GM12878 (cell line): ENCODE data around the gene MYMX. TPM values are rescaled to one million over a fixed set of nuclear protein-coding genes. Genes with fewer than 3 reads are reported as not detected.

Experiments
- ATAC-seq: fragments of 200-7000 bp; cut with Tn5 transposase; 3 replicates; pipeline ENCODE4 v1.9.1; 2020; ENCODE audit warnings: mild to moderate bottlenecking, moderate library complexity
- BruUV-seq: library from RNA; stranded (reverse); fragments of 400-500 nt; replicated peaks from 2 replicates; lab custom pipeline; 2021; lab: Mats Ljungman, UMichigan
- CTCF ChIA-PET: fragments of 300-600 bp; sonication (Branson Sonifier 250); formaldehyde crosslinking; extraction: SDS; loops from one replicate; lab custom pipeline; 2021; ENCODE audit warnings: inconsistent platforms; lab: Yijun Ruan, JAX
- POLR2A ChIA-PET: fragments of 350-600 bp; formaldehyde crosslinking; extraction: SDS; loops from one replicate; lab custom pipeline; 2021; ENCODE audit warnings: inconsistent platforms; lab: Charles Lee
- RAD21 ChIA-PET: fragments of 300-600 bp; sonication (Branson Sonifier 250); formaldehyde crosslinking; loops from one replicate; lab custom pipeline; 2023; ENCODE audit warnings: antibody characterized with exemption; ENCODE audit not compliant: unreplicated experiment; lab: Charles Lee
- SMC1A ChIA-PET: fragments of 300-600 bp; sonication (Branson Sonifier 250); formaldehyde crosslinking; loops from one replicate; lab custom pipeline; 2023; ENCODE audit not compliant: unreplicated experiment, uncharacterized antibody; lab: Charles Lee
- DNase-seq: peaks from one replicate; pipeline ENCODE4 v3.0.0-alpha.2; 2011; ENCODE audit warnings: low read depth, low spot score
- FAIRE-seq: peaks from 3 replicates; lab custom pipeline; 2011; peaks lifted over from hg19 to GRCh38; lab: Jason Lieb, UNC
- H2AFZ ChIP-seq: 2 replicates; pipeline ENCODE4 v1.6.0; 2011; ENCODE audit warnings: low read depth, low read length, control low read depth; ENCODE audit not compliant: control insufficient read depth
- H3K27ac ChIP-seq: 2 replicates; pipeline ENCODE4 v1.5.1; 2011; ENCODE audit warnings: control low read depth; ENCODE audit not compliant: control insufficient read depth, insufficient read depth
- H3K27me3 ChIP-seq, 2 experiments: replicated peaks in 1 of 2; 2 replicates each; pipeline versions ENCODE4 v1.6.0 to v1.6.1; 2011; ENCODE audit warnings: low read length in 1 of 2; ENCODE audit not compliant: control insufficient read depth in 2 of 2, insufficient read depth in 2 of 2
- H3K36me3 ChIP-seq, 2 experiments: 2 replicates each; pipeline ENCODE4 v1.5.1; 2011; ENCODE audit warnings: low read length in 1 of 2; ENCODE audit not compliant: control insufficient read depth in 2 of 2, insufficient read depth in 2 of 2
- H3K4me1 ChIP-seq: 2 replicates; pipeline ENCODE4 v1.6.1; 2011; ENCODE audit warnings: mild to moderate bottlenecking, low read length, moderate library complexity, mixed read lengths; ENCODE audit not compliant: control insufficient read depth, insufficient read depth
- H3K4me2 ChIP-seq: 2 replicates; pipeline ENCODE4 v1.6.0; 2011; ENCODE audit warnings: control low read depth; ENCODE audit not compliant: control insufficient read depth, insufficient read depth
- H3K4me3 ChIP-seq: fragments of 200-600 bp; sonication (generic); 2 replicates; pipeline ENCODE4 v1.5.1; 2016
- H3K79me2 ChIP-seq: 2 replicates; pipeline ENCODE4 v1.6.0; 2011; ENCODE audit warnings: low read length; ENCODE audit not compliant: control insufficient read depth, insufficient read depth
- H3K9ac ChIP-seq: 2 replicates; pipeline ENCODE4 v1.8.0; 2011; ENCODE audit warnings: low read length, control low read depth, mixed read lengths; ENCODE audit not compliant: control insufficient read depth, insufficient read depth
- H3K9me3 ChIP-seq: replicated peaks from 3 replicates; pipeline ENCODE4 v1.5.1; 2011; ENCODE audit warnings: mild to moderate bottlenecking, low read length; ENCODE audit not compliant: control insufficient read depth, insufficient read depth
- H4K20me1 ChIP-seq: 2 replicates; pipeline ENCODE4 v1.6.0; 2011; ENCODE audit not compliant: control insufficient read depth, insufficient read depth
- ATF7 ChIP-seq: fragments of 450-650 bp; IDR thresholded peaks from 2 replicates; pipeline ENCODE4 v1.6.1; 2016; ENCODE audit warnings: low read depth, mild to moderate bottlenecking
- BCL3 ChIP-seq: IDR thresholded peaks from 2 replicates; pipeline ENCODE4 v1.6.1; 2011; ENCODE audit warnings: borderline replicate concordance, low read depth, mild to moderate bottlenecking, moderate library complexity, low read length; ENCODE audit not compliant: insufficient read depth, poor library complexity, severe bottlenecking
- CTCF ChIP-seq, 3 experiments: IDR thresholded peaks in 2 of 3; conservative IDR thresholded peaks in 1 of 3; 2 replicates each; pipeline ENCODE4 v1.5.1; 2011; ENCODE audit warnings: low read depth in 3 of 3, low read length in 3 of 3, mild to moderate bottlenecking in 3 of 3, control low read depth in 2 of 3, moderate library complexity in 2 of 3, inconsistent platforms in 1 of 3, mixed read lengths in 1 of 3; ENCODE audit not compliant: control insufficient read depth in 2 of 3, insufficient read depth in 1 of 3; ENCODE audit errors: extremely low read depth in 1 of 3
- IKZF2 ChIP-seq, 2 experiments: fragments of 450-650 bp; IDR thresholded peaks; 2 replicates each; pipeline ENCODE4 v1.6.1; 2017; ENCODE audit warnings: mild to moderate bottlenecking in 2 of 2, moderate library complexity in 2 of 2
- IRF3 ChIP-seq: fragments of 450-650 bp; IDR thresholded peaks from 2 replicates; pipeline ENCODE4 v1.6.1; 2014; ENCODE audit warnings: mild to moderate bottlenecking
- SP1 ChIP-seq: IDR thresholded peaks from one replicate; pipeline ENCODE4 v1.6.1; 2011; ENCODE audit warnings: low read depth, low read length
- SREBF2 ChIP-seq: IDR thresholded peaks from 2 replicates; pipeline ENCODE4 v1.6.1; 2012; ENCODE audit warnings: mild to moderate bottlenecking, low read length
- ZBED1 ChIP-seq: IDR thresholded peaks from 2 replicates; pipeline ENCODE4 v1.6.1; 2016; ENCODE audit warnings: borderline replicate concordance
- ZBTB11 ChIP-seq: fragments of 450-650 bp; formaldehyde crosslinking; IDR thresholded peaks from 2 replicates; pipeline ENCODE4 v1.5.0; 2022; ENCODE audit warnings: mild to moderate bottlenecking, missing genetic modification characterization
- whole genome bisulfite sequencing: methylation state at CpG from one replicate; pipeline ENCODE4 v1.1.6; 2016; ENCODE audit warnings: low lambda C conversion rate; ENCODE audit not compliant: insufficient replicate concordance, insufficient coverage; ENCODE audit errors: missing lambda C conversion rate; 5-methylcytosine and 5-hydroxymethylcytosine counted together
- in situ Hi-C: fragments of 300-500 bp; cut with MboI; formaldehyde crosslinking; loops from 9 replicates; pipeline ENCODE4 v1.14.3; 2018; ENCODE audit warnings: mixed read lengths
- intact Hi-C: fragments of 100-400 bp; cut with micrococcal nuclease; formaldehyde crosslinking; loops from one replicate; pipeline ENCODE4 v1.14.2; 2022; ENCODE audit not compliant: unreplicated experiment
- polyA plus RNA-seq, 11 experiments: library from polyadenylated mRNA; depleted of rRNA in 4 of 11; unstranded in 6 of 11; stranded (reverse) in 5 of 11; fragments of >200 nt; fragmentation: Nextera tagmentation in 4 of 11; fragmentation: Illumina TruSeq in 1 of 11; extraction: Ambion mirVana in 4 of 11; extraction: Trizol in 1 of 11; gene quantifications; 1 replicate in 1 of 11; 2 replicates in 10 of 11; pipeline versions ENCODE4 v1.2.1 to v1.2.3, GENCODE V29; 2011 to 2016; ENCODE audit warnings: inconsistent platforms in 2 of 11, missing spikeins in 2 of 11, low read depth in 1 of 11
- total RNA-seq, 4 experiments: library from RNA; depleted of rRNA in 3 of 4; stranded (reverse); fragments of >200 nt in 3 of 4; fragmentation: Illumina TruSeq in 1 of 4; extraction: Trizol in 1 of 4; gene quantifications; 2 replicates each; pipeline versions ENCODE4 v1.2.1 to v1.2.3, GENCODE V29; 2013 to 2021

MYMX gene
- total and polyA plus RNA-seq, 10 of the 15 experiments (the other 5 are each of a cell fraction or from before 2014, with no cell fraction given), result not detected

GRCh38 chr6:44253307-44254101 is 36.8 kb downstream of the MYMX start:
- peak; percentile 80 for FAIRE-seq
- H4K20me1 ChIP-seq, result peaks cover 15% of the 10 kb centered on the region; the same call in 1 of the 2 replicates
- TF ChIP-seq ZBED1 (peak; percentile 19; the same call in 1 of the 2 replicates), ATF7 (no peak), SP1 (no peak), BCL3 (no peak), ZBTB11 (no peak), CTCF (IDR thresholded peaks at IDR 0.05 in 2 of 3, conservative IDR thresholded peaks at IDR 0.05 in 1 of 3; ENCODE audit: control insufficient read depth in 2 of 3, extremely low read depth in 1 of 3, insufficient read depth in 1 of 3, low read depth in 3 of 3, low read length in 3 of 3) (peak; percentile 36 to 66 (median 49)), SREBF2 (no peak), IRF3 (no peak), IKZF2 (IDR thresholded peaks at IDR 0.05) (no peak)

More at GRCh38 chr6:44253307-44254101, 36.8 kb downstream of the MYMX start:
- H2AFZ ChIP-seq, result no peak overlapping the region
- no peak for DNase-seq
- H3K27ac ChIP-seq, result no peak overlapping the region
- in situ Hi-C loops, result no loop called here
- SMC1A ChIA-PET, result interaction anchor here (0.7 to 2.0 kb wide), 7 partner anchors 9 to 80 kb away, joined by 3 to 7 read pairs (median 5); no protein-coding TSS in a partner anchor
- CTCF ChIA-PET, result interaction anchor here (0.7 to 5.0 kb wide), 17 partner anchors 9 to 155 kb away, joined by 3 to 45 read pairs (median 5); partner anchors contain the start of gene SLC29A1
- intact Hi-C loops, result no loop called here
- POLR2A ChIA-PET, result interaction anchor here (0.5 to 4.8 kb wide), 4 partner anchors 10 to 186 kb away, joined by 3 to 18 read pairs (median 4); no protein-coding TSS in a partner anchor
- H3K9ac ChIP-seq, result no peak overlapping the region
- H3K4me1 ChIP-seq, result peaks cover 29% of the 10 kb centered on the region
- H3K27me3 ChIP-seq, result no peaks in the 10 kb centered on the region
- TSS peak; percentile 35 for BruUV-seq
- peak; percentile 26 for ATAC-seq
- peaks cover 85% of the 10 kb centered on the region for H3K79me2 ChIP-seq
- RAD21 ChIA-PET, result interaction anchor here (0.7 to 1.5 kb wide), 4 partner anchors 9 to 157 kb away, joined by 3 to 4 read pairs (median 3); no protein-coding TSS in a partner anchor
- no peaks in the 10 kb centered on the region for H3K9me3 ChIP-seq
- H3K36me3 ChIP-seq, result peaks cover 39 to 50% of the 10 kb centered on the region in 2 experiments
- 52% methylated on average over 10 of the region's 10 CpGs for WGBS
- peak overlapping the region; percentile 19 for H3K4me2 ChIP-seq
- H3K4me3 ChIP-seq, result 0 out of 2 replicates have a peak overlapping the region, but pooled peaks have one; percentile 30
